HG02798 (cell line): ENCODE data around the gene AK9.

Source experiments
- ATAC-seq: cut with Tn5 transposase; IDR thresholded peaks from one replicate; pipeline ENCODE4 v1.9.1; 2021; ENCODE audit warnings: mild to moderate bottlenecking; ENCODE audit not compliant: unreplicated experiment, poor library complexity

Gene AK9

DNA sequence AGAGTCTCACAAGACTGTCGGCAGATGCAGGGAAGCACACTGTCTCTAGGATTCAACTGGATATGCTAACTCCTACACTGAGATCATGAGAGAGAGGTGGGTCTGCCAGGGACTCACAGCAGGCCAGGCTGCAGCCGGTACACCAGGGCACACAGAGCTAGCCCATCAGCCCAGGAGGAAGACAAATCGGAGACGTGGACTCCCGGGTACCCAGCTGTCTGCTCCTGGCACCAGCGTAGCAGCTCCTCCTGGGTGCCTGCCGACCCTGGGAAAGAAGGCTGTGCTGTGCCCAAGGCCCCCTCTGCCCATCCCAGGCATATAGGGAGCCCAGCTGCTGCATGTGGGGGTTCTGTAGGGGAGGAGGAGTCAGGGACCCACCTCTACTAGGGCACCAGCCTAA, 242.4 kb downstream of the AK9 start:
- ATAC-seq = no peak

DNA sequence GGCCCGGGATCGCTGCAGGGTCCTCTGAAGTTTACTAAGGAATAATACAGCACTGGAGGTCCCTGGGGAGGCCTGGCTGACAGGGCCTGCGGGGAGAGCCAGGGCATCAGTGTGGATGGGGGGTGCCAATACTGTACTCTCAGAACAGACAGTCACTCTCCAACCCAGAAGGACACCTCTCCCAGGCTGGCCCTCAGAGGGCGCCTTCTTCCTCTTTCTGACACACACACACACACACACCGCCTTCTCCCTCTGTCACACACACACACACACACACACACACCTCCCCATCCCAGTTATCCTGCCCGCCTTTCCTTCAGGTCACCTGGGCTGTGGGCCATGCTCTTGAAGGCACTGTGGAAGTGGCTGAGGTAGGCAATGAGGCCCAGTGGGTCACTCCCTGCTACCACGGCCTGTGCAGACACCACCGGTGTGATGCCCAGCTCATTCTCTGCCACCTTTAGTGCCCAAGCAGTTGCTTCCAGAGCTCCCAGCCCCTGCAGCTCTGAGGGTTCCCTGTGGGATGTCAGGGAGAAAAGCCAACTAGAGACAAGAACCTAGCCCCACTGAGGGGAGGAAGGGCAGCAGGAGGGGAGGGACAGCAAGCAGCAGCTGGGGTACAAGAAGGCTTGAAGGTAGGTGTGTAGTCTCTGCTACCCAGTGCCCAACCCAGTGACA, 243.0 kb downstream of the AK9 start:
- no peak for ATAC-seq

DNA sequence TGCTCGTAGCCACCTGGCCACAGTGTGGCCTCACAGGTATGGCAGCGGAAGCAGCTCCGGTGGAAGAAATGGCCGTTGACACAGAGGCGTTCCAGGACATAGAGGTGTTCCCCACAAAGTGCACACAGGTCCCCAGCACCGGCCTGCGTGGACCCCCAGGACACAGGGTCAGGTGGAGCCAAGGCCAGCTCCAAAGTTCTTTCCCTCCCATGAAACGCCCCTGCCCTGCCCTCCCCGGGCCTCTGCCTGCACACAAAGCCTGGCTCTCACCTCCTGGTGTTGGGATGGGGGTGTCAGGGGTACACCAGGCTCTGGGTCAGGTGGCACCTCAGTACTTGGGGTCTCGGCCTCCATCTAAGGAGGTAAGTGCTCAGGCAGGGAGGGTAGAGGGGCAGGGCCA, 243.9 kb downstream of the AK9 start:
- no peak for ATAC-seq

DNA sequence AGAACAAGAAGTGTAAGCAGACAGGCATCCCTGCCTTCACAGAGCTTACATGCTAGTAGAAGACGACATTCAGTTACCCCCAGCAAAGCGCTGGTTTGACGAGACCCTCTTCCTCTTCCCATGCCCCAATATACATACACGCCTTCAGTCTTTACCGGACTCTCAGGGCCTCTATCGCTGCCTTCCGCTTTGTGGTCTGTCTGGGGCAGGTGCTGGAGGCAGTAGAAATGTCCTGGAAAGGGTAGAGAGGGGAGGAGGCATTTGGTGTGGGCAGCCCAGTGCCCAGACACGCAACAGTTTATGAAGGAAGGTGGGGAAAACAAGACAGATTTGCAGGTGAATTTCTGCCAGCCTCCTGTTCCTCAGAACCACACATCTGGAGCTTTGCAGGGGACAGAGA, 244.5 kb downstream of the AK9 start:
- ATAC-seq = no peak

DNA sequence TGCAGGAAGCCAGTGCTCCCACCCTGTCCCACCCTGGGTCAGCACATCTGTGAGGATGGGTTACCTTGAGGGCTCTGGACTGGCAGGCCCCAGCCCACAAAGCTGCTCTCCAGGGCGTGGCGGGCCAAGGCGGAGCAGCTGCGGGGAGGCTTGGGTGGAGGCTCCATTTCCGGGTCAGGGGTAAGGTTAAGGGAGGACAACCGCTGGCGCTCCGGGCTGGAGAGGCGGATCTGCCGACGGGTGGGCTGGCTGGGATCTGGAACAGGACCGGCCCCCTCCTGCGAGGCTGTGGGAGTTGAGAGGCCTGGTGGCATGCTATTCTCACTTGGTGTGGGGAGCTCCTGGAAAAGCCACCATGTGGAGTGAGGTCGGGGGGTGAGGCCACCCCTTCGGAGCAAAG, 244.9 kb downstream of the AK9 start:
- no peak for ATAC-seq

DNA sequence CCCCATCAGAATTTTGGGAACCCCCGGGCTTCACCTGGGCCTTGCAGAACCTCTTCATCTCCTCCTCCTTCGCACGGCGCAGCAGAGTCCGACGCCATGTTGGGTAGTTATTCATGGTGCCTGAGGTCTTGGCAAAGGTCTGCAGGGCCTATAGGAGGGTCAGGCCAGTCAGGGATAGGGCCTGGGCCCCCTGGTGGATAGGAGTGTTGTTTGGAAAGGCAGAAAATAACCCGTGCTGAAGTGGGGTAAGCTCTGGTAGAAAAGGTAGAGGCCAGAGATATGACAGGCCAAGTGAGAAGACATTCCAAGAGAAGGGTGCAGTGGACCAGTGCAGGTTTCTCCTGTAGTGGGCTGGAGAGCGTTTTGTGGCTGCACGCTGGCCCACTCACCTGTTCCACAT, 245.6 kb downstream of the AK9 start:
- ATAC-seq = no peak

DNA sequence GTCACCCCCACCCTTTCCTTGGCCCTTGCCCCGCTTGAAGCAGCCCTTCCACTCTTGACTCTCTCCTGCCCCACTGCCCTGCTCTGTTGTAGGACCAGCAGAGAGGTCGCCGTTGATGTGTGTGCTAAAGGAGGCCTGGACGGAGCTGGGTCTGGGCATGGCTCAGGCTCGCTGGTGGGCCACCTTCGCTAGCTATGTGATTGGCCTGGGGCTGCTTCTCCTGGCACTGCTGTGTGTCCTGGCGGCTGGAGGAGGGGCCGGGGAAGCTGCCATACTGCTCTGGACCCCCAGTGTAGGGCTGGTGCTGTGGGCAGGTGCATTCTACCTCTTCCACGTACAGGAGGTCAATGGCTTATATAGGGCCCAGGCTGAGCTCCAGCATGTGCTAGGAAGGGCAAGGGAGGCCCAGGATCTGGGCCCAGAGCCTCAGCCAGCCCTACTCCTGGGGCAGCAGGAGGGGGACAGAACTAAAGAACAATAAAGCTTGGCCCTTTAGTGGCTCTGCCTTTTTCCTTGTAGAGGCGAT, 247.5 kb downstream of the AK9 start:
- ATAC-seq = no peak
